Pancreas (tissue), 10 donors: ENCODE data around the gene ST6GALNAC2. TPM values are rescaled to one million over a fixed set of nuclear protein-coding genes. Genes with fewer than 3 reads are reported as not detected.

Experiments
- ATAC-seq, 4 donors: fragments of 200-7000 bp; cut with Tn5 transposase; one replicate each; pipeline versions ENCODE4 v1.8.0 to v1.9.1; 2020; ENCODE audit warnings: mild to moderate bottlenecking in 4 of 4, moderate library complexity in 4 of 4
- DNase-seq, 6 donors: peaks; one replicate each; pipeline ENCODE4 v3.0.0-alpha.2; 2020
- FAIRE-seq: peaks from 2 replicates; lab custom pipeline; 2012; peaks lifted over from hg19 to GRCh38; lab: Jason Lieb, UNC
- H3K27ac ChIP-seq, 4 donors: fragments of 200-600 bp; sonication (generic); 1 replicate in 3 of 4; 2 replicates in 1 of 4; pipeline versions ENCODE4 v1.5.0 to v1.8.0; 2020
- H3K27me3 ChIP-seq, 4 donors: fragments of 200-600 bp; one replicate each; pipeline ENCODE4 v1.8.0; 2021
- H3K36me3 ChIP-seq, 3 donors: fragments of 200-600 bp; sonication (generic) in 1 of 3; one replicate each; pipeline versions ENCODE4 v1.5.0 to v1.8.0; 2020 to 2021
- H3K4me1 ChIP-seq, 3 donors: fragments of 200-600 bp; one replicate each; pipeline ENCODE4 v1.8.0; 2021
- H3K4me3 ChIP-seq, 4 donors: fragments of 200-600 bp; sonication (generic) in 2 of 4; one replicate each; pipeline versions ENCODE4 v1.5.0 to v1.8.0; 2020 to 2021
- H3K9me3 ChIP-seq, 4 donors: fragments of 200-600 bp; one replicate each; pipeline ENCODE4 v1.8.0; 2021
- CTCF ChIP-seq, 4 donors: fragments of 200-600 bp; sonication (generic) in 3 of 4; IDR thresholded peaks; one replicate each; pipeline versions ENCODE4 v1.5.0 to v1.8.0; 2021; ENCODE audit warnings: antibody characterized with exemption in 4 of 4
- WGBS, 2 donors: extraction: QIAGEN DNeasy Blood & Tissue Kit; methylation state at CpG; one replicate each; pipeline ENCODE4 v1.1.7; 2013; 5-methylcytosine and 5-hydroxymethylcytosine counted together
- intact Hi-C, 3 donors: fragments of 100-400 bp; cut with DNase I; formaldehyde crosslinking; loops; one replicate each; pipeline versions ENCODE4 v1.11.1 to v1.14.2; 2022
- polyA plus RNA-seq, 2 donors: library from polyadenylated mRNA; stranded (reverse); fragments of 200-250 nt; gene quantifications; one replicate each; pipeline ENCODE4 v1.2.3, GENCODE V29; 2013
- total RNA-seq, 6 donors: library from RNA; stranded (reverse); fragmentation: NEBNext Ultra II Directional in 4 of 6; extraction: Animal tissue kit (Norgen Biotek cat#: 25700) in 4 of 6; gene quantifications; one replicate each; pipeline versions ENCODE4 v1.2.1 to v1.2.4, GENCODE V29; 2021 to 2023
- donor health status: healthy with polysubstance abuse.
- donor health status: DM: no; HTN: no; CAD: no; lungs with moderate emphysema.
- donor health status: DM: no; HTN: no; CAD: no.
- donor health status: control.
- donor health status: control.
- donor health status: Bipolar disorder and iron deficiency.
- donor health status: DM: yes; HTN: yes; CAD: no.
- donor health status: DM: no; HTN: no; CAD: no.
- donor health status: DM: no; HTN: no; CAD: no.
- donor health status: DM: yes; HTN: yes; CAD: no.

Gene ST6GALNAC2
- 10 to 100 TPM in 1 of 6 donors, 1 to 10 TPM in 5; 5.0 to 11.4 (median 5.9) TPM for total RNA-seq
- 10 to 100 TPM in 1 of 2 donors, 1 to 10 TPM in 1; 8.1 to 15.0 TPM for polyA plus RNA-seq

- intact Hi-C loops = no loop called here
- WGBS, 2 donors = 1% methylated on average over 50 to 84 of the region's 84 CpGs
- peak; percentile 89 to 93 (median 91) for ATAC-seq
Measured at GRCh38 chr17:76585649-76586593, at the start of gene ST6GALNAC2. Gene ST6GALNAC2, minus strand, starts transcription at chr17:76585860. Its CDS starts 52 bp downstream, at chr17:76585808.

DNA sequence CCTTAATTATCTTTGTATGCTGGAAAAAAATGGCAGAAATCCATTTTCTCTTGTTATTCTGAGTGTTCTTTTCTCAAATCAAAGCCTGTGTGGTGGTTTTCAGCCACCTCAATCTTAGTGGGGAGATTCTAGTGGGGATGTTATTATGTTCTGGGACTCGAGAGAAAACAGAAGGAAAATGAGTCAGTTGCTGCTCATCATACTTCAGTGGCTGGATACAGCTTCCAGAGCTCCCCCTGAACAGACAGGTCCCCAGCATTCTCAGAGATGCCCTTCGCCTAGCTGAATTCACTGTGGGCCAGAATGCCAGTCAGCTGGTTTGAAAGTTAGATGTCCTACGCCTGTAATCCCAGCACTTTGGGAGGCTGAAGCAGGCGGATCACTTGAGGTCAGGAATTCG lies 49.4 kb upstream of the ST6GALNAC2 start:
- no peak for TF ChIP-seq CTCF (IDR thresholded peaks at IDR 0.05)
- Histone ChIP-seq H3K36me3 (no peaks in the 10 kb centered on the region), H3K4me1 (no peaks in the 10 kb centered on the region), H3K27ac (no peak overlapping the region), H3K4me3 (no peak overlapping the region), H3K9me3 (no peaks in the 10 kb centered on the region), H3K27me3 (no peaks in the 10 kb centered on the region)
- intact Hi-C loops = no loop called here
- WGBS, 2 donors = 85 to 93% methylated on average over 5 of the region's 5 CpGs
- no peak for DNase-seq
- FAIRE-seq = no peak
- ATAC-seq = no peak

More at GRCh38 chr17:76585649-76586593, at the start of gene ST6GALNAC2:
- no peaks in the 10 kb centered on the region for H3K36me3 ChIP-seq
- H3K27me3 ChIP-seq = no peaks in the 10 kb centered on the region
- TF ChIP-seq CTCF (IDR thresholded peaks at IDR 0.05) = peak in 1 of 4 donors; percentile 30
- peak within 1 kb of the TSS; percentile 31 to 67 (median 42) for H3K4me3 ChIP-seq
- FAIRE-seq = no peak
- H3K4me1 ChIP-seq = no peaks in the 10 kb centered on the region
- no peaks in the 10 kb centered on the region for H3K9me3 ChIP-seq
- DNase-seq = peak; percentile 65 to 91 (median 78)
- H3K27ac ChIP-seq = peak within 1 kb of the TSS; percentile 63 to 77 (median 68)

DNA sequence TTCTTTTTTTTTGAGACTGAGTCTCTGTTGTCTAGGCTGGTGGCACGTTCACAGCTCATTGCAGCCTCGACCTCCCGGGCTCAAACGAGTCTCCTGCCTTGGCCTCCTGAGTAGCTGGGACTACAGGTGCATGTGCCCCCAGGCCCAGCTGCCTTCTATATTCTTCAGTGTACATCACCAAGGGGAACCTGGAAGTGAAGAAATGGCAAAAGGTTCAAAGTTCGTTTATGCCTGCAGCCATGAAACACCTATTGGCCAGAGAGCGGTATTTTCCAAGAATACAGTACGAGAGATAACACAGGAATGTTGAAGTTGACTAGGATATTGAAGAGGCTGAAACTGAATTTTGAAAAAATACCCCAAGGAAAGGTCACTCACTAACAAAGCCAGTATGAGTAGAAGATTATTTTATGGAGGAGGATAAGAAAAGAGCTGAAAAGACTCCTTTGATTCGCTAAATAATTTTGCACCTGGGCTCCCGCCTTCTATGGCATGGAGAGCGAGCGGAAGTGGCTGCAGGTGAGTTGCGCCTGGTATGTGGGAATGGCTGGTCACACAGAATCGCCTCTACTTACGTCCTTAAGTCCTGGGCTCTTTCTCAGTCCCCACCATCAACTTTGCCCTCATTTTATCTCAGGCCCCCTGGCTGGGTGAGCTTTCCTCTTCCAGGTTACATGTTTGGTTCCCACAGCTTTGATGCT lies 48.1 kb upstream of the ST6GALNAC2 start:
- Histone ChIP-seq H3K4me1 (no peaks in the 10 kb centered on the region), H3K4me3 (no peak overlapping the region), H3K9me3 (no peaks in the 10 kb centered on the region), H3K36me3 (no peaks in the 10 kb centered on the region), H3K27ac (no peak overlapping the region), H3K27me3 (no peaks in the 10 kb centered on the region)
- peak in 1 of 4 donors; percentile 61 for ATAC-seq
- no peak for DNase-seq
- intact Hi-C loops = no loop called here
- 80 to 82% methylated on average over 14 of the region's 14 CpGs for WGBS, 2 donors
- no peak for FAIRE-seq
- no peak for TF ChIP-seq CTCF (IDR thresholded peaks at IDR 0.05)

DNA sequence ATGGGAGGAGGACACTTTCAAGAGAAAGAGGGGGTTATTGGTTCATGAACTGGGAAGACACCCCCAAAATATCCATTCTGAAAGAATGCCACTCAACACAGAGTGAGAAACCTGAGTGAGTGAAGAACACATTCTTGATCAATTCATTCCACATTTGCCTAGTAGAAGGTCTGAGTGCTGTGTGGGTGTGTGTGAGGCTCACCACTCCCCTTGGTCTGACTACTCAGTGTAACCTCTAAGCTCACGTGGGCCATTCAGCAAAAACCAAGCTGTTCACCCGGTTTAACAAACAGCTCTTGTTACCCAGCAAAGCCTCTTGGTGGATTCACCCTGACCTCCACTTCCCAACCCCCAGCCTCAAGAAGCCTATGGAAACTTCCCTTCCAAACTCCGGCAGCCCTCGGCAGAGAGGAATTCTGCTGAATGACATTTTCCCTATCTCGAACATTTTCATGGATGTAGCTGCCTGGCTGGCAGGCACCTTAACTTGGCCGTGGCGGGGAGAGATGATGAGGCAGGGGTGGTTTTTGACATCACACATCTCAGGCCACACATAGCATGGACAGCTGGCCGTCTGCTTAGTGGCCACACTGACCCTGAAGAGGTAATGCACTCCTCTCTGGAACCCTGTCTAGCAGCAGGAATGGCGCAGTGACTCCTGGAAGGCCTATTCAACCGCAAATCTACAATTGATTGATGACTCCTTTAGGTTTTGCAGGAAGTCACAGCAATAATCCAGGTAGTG lies 46.3 kb upstream of the ST6GALNAC2 start:
- no peak for DNase-seq
- ATAC-seq = peak in 3 of 4 donors; percentile 27 to 67 (median 67)
- TF ChIP-seq CTCF (IDR thresholded peaks at IDR 0.05) = no peak
- H3K36me3 ChIP-seq = no peaks in the 10 kb centered on the region
- H3K27me3 ChIP-seq = no peaks in the 10 kb centered on the region
- FAIRE-seq = no peak
- H3K4me1 ChIP-seq = no peaks in the 10 kb centered on the region
- no peaks in the 10 kb centered on the region for H3K9me3 ChIP-seq
- intact Hi-C loops = no loop called here
- WGBS, 2 donors = 74 to 80% methylated on average over 10 of the region's 10 CpGs
- no peak overlapping the region for H3K4me3 ChIP-seq
- no peak overlapping the region for H3K27ac ChIP-seq
